ENCODE measurements around the gene FAM124B. TPM values are rescaled to one million over a fixed set of nuclear protein-coding genes. Genes with fewer than 3 reads are reported as not detected.
"Not testable (repeated sequence)": the region's sequence is repeated elsewhere in the genome, so short reads cannot be mapped to it uniquely, and the experiment has no call there.

The FAM124B gene
- total and polyA plus RNA-seq, 4 donors: 0.30 to 2.5 (median 0.42) TPM

DNA sequence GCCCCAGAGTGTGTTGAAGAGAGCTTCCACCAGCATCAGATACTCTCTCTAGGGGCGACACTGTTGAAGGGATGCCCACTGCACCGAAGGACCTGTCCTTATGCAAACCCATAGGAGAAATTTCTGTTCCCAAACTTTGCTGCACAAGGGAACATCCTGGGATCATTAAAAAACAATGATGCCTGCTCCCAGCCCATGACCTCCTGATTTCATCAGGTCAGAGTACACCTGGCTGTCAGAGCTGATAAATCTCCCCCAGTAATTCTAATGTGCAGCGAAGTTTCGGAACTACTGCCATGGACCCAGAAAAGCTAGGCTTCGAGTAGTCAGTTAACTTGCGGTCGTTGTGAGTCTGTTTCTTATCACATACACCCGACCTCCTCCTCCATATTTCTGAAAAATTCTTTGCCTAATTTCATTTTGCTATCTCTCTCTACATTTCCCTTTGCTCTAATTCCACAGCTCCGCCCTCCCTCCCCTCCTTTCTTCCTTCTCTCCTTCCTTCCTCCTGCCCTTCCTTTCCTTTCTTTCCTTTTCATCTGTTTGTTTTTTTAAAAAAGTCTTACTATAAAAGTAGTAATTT is 18.8 kb downstream of the FAM124B start:
- no peak for DNase-seq (ENCODE audit: low spot score)
- H3K4me3 ChIP-seq (ENCODE audit: low read depth in 1 of 3, low read length in 3 of 3): no peak overlapping the region
- H3K9me3 ChIP-seq (ENCODE audit: control insufficient read depth in 4 of 4, low read length in 3 of 4): no peaks in the 10 kb centered on the region
- no peaks in the 10 kb centered on the region for H3K36me3 ChIP-seq (ENCODE audit: control insufficient read depth in 4 of 4, insufficient read depth in 3 of 4, low read depth in 1 of 4, low read length in 3 of 4)
- H3K27me3 ChIP-seq (ENCODE audit: control insufficient read depth in 4 of 4, insufficient read depth in 4 of 4, low read length in 3 of 4): no peaks in the 10 kb centered on the region
- no peak overlapping the region for H3K9ac ChIP-seq (ENCODE audit: low read depth in 1 of 2, low read length in 2 of 2)
- 66% methylated on average over 9 of the region's 9 CpGs for WGBS
- H3K27ac ChIP-seq (ENCODE audit: low read depth in 1 of 2, low read length in 2 of 2): peak overlapping the region in 1 of 2 donors; percentile 21
- TF ChIP-seq EGR1 (IDR thresholded peaks at IDR 0.05; ENCODE audit: low read depth in 2 of 2) (no peak), FOXA1 (IDR thresholded peaks at IDR 0.05) (no peak), HNF4A (conservative IDR thresholded peaks at IDR 0.05) (peak; percentile 63 to 68), SP1 (IDR thresholded peaks at IDR 0.05) (peak; percentile 47), RAD21 (IDR thresholded peaks at IDR 0.05) (peak in 1 of 2 donors; percentile 6), RXRA (IDR thresholded peaks at IDR 0.05) (peak; percentile 52 to 63), NR2F2 (IDR thresholded peaks at IDR 0.05) (no peak), FOXA2 (IDR thresholded peaks at IDR 0.05) (no peak)
- TF ChIP-seq, protein P1, sequence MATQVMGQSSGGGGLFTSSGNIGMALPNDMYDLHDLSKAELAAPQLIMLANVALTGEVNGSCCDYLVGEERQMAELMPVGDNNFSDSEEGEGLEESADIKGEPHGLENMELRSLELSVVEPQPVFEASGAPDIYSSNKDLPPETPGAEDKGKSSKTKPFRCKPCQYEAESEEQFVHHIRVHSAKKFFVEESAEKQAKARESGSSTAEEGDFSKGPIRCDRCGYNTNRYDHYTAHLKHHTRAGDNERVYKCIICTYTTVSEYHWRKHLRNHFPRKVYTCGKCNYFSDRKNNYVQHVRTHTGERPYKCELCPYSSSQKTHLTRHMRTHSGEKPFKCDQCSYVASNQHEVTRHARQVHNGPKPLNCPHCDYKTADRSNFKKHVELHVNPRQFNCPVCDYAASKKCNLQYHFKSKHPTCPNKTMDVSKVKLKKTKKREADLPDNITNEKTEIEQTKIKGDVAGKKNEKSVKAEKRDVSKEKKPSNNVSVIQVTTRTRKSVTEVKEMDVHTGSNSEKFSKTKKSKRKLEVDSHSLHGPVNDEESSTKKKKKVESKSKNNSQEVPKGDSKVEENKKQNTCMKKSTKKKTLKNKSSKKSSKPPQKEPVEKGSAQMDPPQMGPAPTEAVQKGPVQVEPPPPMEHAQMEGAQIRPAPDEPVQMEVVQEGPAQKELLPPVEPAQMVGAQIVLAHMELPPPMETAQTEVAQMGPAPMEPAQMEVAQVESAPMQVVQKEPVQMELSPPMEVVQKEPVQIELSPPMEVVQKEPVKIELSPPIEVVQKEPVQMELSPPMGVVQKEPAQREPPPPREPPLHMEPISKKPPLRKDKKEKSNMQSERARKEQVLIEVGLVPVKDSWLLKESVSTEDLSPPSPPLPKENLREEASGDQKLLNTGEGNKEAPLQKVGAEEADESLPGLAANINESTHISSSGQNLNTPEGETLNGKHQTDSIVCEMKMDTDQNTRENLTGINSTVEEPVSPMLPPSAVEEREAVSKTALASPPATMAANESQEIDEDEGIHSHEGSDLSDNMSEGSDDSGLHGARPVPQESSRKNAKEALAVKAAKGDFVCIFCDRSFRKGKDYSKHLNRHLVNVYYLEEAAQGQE (IDR thresholded peaks at IDR 0.05): no peak
- TF ChIP-seq, protein P2, sequence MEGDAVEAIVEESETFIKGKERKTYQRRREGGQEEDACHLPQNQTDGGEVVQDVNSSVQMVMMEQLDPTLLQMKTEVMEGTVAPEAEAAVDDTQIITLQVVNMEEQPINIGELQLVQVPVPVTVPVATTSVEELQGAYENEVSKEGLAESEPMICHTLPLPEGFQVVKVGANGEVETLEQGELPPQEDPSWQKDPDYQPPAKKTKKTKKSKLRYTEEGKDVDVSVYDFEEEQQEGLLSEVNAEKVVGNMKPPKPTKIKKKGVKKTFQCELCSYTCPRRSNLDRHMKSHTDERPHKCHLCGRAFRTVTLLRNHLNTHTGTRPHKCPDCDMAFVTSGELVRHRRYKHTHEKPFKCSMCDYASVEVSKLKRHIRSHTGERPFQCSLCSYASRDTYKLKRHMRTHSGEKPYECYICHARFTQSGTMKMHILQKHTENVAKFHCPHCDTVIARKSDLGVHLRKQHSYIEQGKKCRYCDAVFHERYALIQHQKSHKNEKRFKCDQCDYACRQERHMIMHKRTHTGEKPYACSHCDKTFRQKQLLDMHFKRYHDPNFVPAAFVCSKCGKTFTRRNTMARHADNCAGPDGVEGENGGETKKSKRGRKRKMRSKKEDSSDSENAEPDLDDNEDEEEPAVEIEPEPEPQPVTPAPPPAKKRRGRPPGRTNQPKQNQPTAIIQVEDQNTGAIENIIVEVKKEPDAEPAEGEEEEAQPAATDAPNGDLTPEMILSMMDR (IDR thresholded peaks at IDR 0.05; ENCODE audit: low read depth, low read length, missing input control): no peak
- TF ChIP-seq, protein P3, sequence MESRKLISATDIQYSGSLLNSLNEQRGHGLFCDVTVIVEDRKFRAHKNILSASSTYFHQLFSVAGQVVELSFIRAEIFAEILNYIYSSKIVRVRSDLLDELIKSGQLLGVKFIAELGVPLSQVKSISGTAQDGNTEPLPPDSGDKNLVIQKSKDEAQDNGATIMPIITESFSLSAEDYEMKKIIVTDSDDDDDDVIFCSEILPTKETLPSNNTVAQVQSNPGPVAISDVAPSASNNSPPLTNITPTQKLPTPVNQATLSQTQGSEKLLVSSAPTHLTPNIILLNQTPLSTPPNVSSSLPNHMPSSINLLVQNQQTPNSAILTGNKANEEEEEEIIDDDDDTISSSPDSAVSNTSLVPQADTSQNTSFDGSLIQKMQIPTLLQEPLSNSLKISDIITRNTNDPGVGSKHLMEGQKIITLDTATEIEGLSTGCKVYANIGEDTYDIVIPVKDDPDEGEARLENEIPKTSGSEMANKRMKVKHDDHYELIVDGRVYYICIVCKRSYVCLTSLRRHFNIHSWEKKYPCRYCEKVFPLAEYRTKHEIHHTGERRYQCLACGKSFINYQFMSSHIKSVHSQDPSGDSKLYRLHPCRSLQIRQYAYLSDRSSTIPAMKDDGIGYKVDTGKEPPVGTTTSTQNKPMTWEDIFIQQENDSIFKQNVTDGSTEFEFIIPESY (IDR thresholded peaks at IDR 0.05): no peak
- H3K4me1 ChIP-seq (ENCODE audit: control insufficient read depth in 4 of 4, insufficient read depth in 4 of 4, low read length in 3 of 4): peaks cover 5 to 44% (median 44%) of the 10 kb centered on the region in 4 donors

DNA sequence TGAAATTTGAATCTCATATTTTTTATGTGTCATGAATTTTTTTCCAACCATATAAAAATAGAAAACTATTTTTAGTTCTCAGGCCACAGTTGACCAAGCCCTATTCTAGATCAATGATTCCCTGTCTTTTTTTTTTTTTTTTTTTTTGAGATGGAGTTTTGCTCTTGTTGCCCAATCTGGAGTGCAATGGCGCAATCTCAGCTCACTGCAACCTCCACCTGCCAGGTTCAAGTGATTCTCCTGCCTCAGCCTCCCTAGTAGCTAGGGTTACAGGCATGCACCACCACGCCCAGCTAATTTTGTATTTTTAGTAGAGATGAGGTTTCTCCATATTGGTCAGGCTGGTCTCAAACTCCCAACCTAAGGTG is 19.6 kb downstream of the FAM124B start:
- not testable (repeated sequence) for H3K27ac ChIP-seq (ENCODE audit: low read depth in 1 of 2, low read length in 2 of 2); H3K36me3 ChIP-seq (ENCODE audit: control insufficient read depth in 4 of 4, insufficient read depth in 3 of 4, low read depth in 1 of 4, low read length in 3 of 4); H3K27me3 ChIP-seq (ENCODE audit: control insufficient read depth in 4 of 4, insufficient read depth in 4 of 4, low read length in 3 of 4); H3K9ac ChIP-seq (ENCODE audit: low read depth in 1 of 2, low read length in 2 of 2); H3K4me3 ChIP-seq (ENCODE audit: low read depth in 1 of 3, low read length in 3 of 3); H3K9me3 ChIP-seq (ENCODE audit: control insufficient read depth in 4 of 4, low read length in 3 of 4); DNase-seq (ENCODE audit: low spot score)
- peak in 1 of 2 donors; percentile 41 for TF ChIP-seq HNF4A (conservative IDR thresholded peaks at IDR 0.05)
- TF ChIP-seq, protein P4, sequence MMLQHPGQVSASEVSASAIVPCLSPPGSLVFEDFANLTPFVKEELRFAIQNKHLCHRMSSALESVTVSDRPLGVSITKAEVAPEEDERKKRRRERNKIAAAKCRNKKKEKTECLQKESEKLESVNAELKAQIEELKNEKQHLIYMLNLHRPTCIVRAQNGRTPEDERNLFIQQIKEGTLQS (IDR thresholded peaks at IDR 0.05): peak; percentile 7
- TF ChIP-seq YY1 (IDR thresholded peaks at IDR 0.05): peak; percentile 34
- WGBS: 68% methylated on average over 2 of the region's 2 CpGs
- peaks cover 5 to 50% (median 49%) of the 10 kb centered on the region in 4 donors for H3K4me1 ChIP-seq (ENCODE audit: control insufficient read depth in 4 of 4, insufficient read depth in 4 of 4, low read length in 3 of 4)
